LNCaP clone FGC (cell line): ENCODE data around the gene BCCIP.
A peak's percentile ranks its signal among the peaks of the same experiment; 100 is the strongest.

Source experiments
- DNase-seq: peaks from one replicate; pipeline ENCODE4 v3.0.0-alpha.2; 2011; ENCODE audit warnings: low read depth
- H3K4me3 ChIP-seq: 2 replicates; pipeline ENCODE4 v1.5.1; 2011; ENCODE audit warnings: mild to moderate bottlenecking, low read depth, low read length, control low read depth
- TF ChIP-seq, protein P1 (sequence below): IDR thresholded peaks from 2 replicates; pipeline ENCODE4 v1.5.1; 2012; ENCODE audit warnings: mild to moderate bottlenecking; ENCODE audit not compliant: control insufficient read depth, insufficient read depth; ENCODE audit errors: extremely low read depth

Gene BCCIP

DNA sequence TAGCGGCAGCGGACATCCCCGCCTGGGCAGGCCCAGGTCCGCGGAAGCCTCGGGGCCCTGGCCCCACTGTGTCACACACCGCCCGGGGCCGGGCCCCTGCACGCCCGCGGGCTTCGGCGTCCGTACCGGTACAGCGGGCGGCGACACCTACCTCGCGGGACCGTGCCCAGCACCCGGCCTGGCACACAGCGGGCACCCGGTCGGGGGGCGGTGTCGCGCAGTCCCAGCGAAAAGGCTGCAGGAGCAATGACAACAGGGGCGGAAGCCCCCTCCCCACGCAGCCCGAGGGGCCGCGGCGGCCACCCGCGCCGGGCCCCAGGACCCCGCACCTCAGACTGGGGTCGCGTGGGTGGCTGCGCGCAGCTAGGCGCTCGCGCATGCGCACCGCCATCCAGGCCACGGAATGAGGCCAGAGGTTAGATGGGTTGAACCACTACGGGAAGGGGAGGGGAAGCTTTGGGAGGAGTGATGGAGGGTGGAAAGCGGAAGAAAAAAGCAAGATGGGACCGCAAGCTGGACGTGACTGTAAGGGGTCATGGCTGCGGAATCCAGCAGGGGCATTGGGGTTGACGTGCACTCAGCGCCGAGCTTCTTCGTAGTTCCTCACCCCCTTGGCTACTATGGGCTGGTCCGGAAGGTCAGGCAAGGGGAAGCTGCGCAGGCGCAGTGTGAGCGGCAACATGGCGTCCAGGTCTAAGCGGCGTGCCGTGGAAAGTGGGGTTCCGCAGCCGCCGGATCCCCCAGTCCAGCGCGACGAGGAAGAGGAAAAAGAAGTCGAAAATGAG, at the start of gene BCCIP, which contains the start of gene UROS:
BCCIP (plus strand) TSS at position 669 of the 785 bp plus-strand sequence; CDS start at position 681, 12 bp downstream.
UROS (minus strand) TSS at position 381 of the 785 bp plus-strand sequence. CDS start 6,759 bp downstream, outside the sequence.
- TF ChIP-seq, protein P1, sequence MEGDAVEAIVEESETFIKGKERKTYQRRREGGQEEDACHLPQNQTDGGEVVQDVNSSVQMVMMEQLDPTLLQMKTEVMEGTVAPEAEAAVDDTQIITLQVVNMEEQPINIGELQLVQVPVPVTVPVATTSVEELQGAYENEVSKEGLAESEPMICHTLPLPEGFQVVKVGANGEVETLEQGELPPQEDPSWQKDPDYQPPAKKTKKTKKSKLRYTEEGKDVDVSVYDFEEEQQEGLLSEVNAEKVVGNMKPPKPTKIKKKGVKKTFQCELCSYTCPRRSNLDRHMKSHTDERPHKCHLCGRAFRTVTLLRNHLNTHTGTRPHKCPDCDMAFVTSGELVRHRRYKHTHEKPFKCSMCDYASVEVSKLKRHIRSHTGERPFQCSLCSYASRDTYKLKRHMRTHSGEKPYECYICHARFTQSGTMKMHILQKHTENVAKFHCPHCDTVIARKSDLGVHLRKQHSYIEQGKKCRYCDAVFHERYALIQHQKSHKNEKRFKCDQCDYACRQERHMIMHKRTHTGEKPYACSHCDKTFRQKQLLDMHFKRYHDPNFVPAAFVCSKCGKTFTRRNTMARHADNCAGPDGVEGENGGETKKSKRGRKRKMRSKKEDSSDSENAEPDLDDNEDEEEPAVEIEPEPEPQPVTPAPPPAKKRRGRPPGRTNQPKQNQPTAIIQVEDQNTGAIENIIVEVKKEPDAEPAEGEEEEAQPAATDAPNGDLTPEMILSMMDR, result no peak
- peak within 1 kb of the TSS; percentile 63 for H3K4me3 ChIP-seq
- peak; percentile 71 for DNase-seq

GRCh38 chr10:125773687-125774543, 49.4 kb upstream of the BCCIP start:
- DNase-seq, result no peak
- TF ChIP-seq, protein P1, result no peak
- H3K4me3 ChIP-seq, result no peak overlapping the region

- TF ChIP-seq, protein P1, result no peak
- no peak overlapping the region for H3K4me3 ChIP-seq
- DNase-seq, result no peak
Observed at GRCh38 chr10:125774581-125775191, 48.7 kb upstream of the BCCIP start.

GRCh38 chr10:125775491-125776106, 47.7 kb upstream of the BCCIP start, which contains the start of gene MMP21:
TSS of gene MMP21 (minus strand) at chr10:125775821. CDS start at chr10:125775821, 0 bp downstream.
- TF ChIP-seq, protein P1, result no peak
- no peak within 1 kb of the TSS for H3K4me3 ChIP-seq
- DNase-seq, result no peak

GRCh38 chr10:125777806-125778205, 45.5 kb upstream of the BCCIP start:
- TF ChIP-seq, protein P1, result no peak
- no peak overlapping the region for H3K4me3 ChIP-seq
- DNase-seq, result no peak

DNA sequence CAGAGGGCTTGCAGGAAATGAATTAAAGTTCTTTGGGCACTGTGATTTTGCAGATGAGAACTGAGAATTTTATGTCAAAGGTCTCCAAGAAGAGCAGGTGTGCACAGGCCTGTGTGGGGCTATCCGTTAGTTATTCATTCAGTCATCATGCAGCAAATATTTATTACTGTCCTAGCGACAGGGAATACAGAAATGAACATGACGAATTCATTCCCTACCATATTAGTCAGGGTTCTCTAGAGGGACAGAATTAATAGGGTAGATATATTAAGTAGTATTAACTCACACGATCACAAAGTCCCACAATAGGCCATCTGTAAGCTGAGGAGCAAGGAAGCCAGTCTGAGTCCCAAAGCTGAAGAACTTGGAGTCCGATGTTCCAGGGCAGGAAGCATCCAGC, 44.8 kb upstream of the BCCIP start:
- TF ChIP-seq, protein P1, result no peak
- no peak for DNase-seq

More for the DNA sequence above, 44.8 kb upstream of the BCCIP start:
- no peak overlapping the region for H3K4me3 ChIP-seq
